Measurements from ENCODE around the gene PDE1A.

DNA sequence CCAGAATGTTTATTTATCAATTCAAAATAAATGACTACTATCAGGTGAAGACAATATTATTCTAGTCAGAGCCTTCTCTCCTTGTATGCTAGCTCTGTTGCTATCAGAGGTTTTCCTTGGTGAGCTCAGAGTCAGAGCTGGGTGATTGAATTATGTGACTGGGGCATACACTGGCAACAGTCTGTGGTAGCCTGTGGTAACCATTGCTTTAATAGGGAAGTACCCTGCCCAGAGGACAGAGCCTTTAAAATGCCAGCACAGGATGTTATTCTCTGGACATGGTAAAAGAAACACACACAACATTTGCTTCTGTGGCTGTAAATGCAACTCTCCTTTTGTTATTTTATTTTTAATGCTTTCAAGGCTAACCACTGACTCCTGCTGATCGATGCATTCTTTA lies 316.5 kb downstream of the PDE1A start:
- TF ChIP-seq REST (IDR thresholded peaks at IDR 0.05; ENCODE audit: insufficient read depth in 1 of 2, low read depth in 2 of 2, low read length in 2 of 2) (no peak), TAF1 (IDR thresholded peaks at IDR 0.05; ENCODE audit: borderline replicate concordance, insufficient read depth, low read length) (no peak), POLR2AphosphoS5 (IDR thresholded peaks at IDR 0.05; ENCODE audit: low read depth, low read length) (no peak)
